ENCODE measurements around the gene CIITA. TPM values are rescaled to one million over a fixed set of nuclear protein-coding genes. Genes with fewer than 3 reads are reported as not detected.
A peak's percentile ranks its signal among the peaks of the same experiment; 100 is the strongest.
"Not testable (repeated sequence)": the region's sequence is repeated elsewhere in the genome, so short reads cannot be mapped to it uniquely, and the experiment has no call there.

CIITA gene
- total RNA-seq, 2 donors from 2014 or later: 11.7 to 16.0 TPM

DNA sequence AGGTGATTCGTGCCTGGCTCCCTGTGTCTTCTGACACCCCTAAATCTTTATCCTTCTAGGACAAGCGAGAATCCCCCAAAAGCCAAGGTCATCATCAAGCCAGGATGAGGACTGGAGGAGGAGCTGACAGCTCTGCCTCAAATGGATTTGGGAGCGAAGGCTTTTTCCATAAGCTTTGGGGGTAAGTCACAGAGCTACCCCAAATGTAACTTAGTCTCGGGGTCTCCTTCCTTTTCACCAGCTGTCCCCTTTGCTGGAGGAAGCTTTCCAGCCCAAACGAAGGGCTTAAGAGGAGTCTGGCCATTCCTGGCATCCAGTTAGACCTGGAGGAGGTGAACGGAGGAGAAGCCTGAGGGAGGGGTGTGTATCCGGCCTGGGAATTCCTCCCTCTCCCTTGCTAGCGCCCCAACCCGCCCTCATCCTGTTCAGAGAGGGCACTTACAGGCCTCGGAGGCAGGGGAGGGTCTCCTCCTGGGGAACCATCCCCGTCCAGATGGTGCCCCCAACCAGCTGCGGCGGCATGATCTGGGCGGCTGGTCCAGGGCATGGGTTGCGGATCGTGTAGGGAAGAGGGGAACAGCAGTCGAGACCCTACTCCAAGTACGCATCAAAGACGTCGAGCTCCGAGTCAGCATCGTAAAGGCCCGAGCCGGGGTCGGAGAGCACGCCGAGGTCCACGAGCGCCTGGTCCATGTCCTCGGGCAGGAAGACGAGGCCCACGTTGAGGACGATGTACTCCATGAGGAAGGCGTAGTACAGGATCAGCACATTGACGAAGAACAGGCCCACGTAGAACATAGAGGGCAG lies 64.3 kb downstream of the CIITA start:
- WGBS: 2% methylated on average over 24 of the region's 36 CpGs
- Histone ChIP-seq H3K4me1 (replicated peaks) (peaks cover 16% of the 10 kb centered on the region), H3K27me3 (replicated peaks; ENCODE audit: insufficient read depth) (no peaks in the 10 kb centered on the region), H3K27ac (peak overlapping the region; percentile 77 to 81), H3K9me3 (no peaks in the 10 kb centered on the region), H3K4me3 (peak overlapping the region; percentile 74 to 84), H3K36me3 (no peaks in the 10 kb centered on the region)
- TF ChIP-seq, protein P1, sequence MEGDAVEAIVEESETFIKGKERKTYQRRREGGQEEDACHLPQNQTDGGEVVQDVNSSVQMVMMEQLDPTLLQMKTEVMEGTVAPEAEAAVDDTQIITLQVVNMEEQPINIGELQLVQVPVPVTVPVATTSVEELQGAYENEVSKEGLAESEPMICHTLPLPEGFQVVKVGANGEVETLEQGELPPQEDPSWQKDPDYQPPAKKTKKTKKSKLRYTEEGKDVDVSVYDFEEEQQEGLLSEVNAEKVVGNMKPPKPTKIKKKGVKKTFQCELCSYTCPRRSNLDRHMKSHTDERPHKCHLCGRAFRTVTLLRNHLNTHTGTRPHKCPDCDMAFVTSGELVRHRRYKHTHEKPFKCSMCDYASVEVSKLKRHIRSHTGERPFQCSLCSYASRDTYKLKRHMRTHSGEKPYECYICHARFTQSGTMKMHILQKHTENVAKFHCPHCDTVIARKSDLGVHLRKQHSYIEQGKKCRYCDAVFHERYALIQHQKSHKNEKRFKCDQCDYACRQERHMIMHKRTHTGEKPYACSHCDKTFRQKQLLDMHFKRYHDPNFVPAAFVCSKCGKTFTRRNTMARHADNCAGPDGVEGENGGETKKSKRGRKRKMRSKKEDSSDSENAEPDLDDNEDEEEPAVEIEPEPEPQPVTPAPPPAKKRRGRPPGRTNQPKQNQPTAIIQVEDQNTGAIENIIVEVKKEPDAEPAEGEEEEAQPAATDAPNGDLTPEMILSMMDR (IDR thresholded peaks at IDR 0.05): no peak
- no peak for TF ChIP-seq POLR2A (IDR thresholded peaks at IDR 0.05)
- no peak for TF ChIP-seq POLR2AphosphoS5 (IDR thresholded peaks at IDR 0.05)
- no peak for DNase-seq (ENCODE audit: low spot score)
- intact Hi-C loops (cut with DNase I): loop anchor here (10.0 kb wide), 1 partner anchor 973 kb away; the partner anchor contains the start of gene GSPT1

DNA sequence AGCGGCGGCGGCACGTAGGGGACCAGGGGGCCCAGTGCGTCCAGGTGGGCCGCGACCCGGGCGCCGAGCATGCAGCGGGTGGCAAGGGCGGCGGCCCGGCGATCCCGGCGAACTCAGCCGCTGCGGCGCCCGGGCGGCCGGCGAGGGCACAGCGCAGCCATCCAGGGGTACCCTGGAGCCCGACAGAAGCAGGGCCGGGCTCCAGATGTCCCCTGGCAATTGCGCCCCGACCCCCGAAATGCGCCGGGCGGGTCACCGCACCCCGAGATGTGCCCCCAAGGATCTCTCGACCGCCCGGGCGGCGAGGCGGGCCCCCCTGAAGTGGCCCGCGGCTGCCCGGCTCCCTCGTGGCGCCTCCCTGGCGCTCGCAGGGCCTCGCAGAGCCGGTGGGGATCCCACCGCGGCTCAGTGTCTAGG lies 64.9 kb downstream of the CIITA start:
- peaks cover 16% of the 10 kb centered on the region for H3K4me1 ChIP-seq (replicated peaks)
- H3K9me3 ChIP-seq; H3K36me3 ChIP-seq; DNase-seq (ENCODE audit: low spot score); H3K27me3 ChIP-seq (replicated peaks; ENCODE audit: insufficient read depth): not testable (repeated sequence)
- H3K27ac ChIP-seq: peak overlapping the region; percentile 77 to 81
- intact Hi-C loops (cut with DNase I): loop anchor here (10.0 kb wide), 1 partner anchor 973 kb away; the partner anchor contains the start of gene GSPT1
- peak overlapping the region; percentile 74 to 84 for H3K4me3 ChIP-seq
- WGBS: no CpG with 5 or more reads among the region's 52 CpGs

DNA sequence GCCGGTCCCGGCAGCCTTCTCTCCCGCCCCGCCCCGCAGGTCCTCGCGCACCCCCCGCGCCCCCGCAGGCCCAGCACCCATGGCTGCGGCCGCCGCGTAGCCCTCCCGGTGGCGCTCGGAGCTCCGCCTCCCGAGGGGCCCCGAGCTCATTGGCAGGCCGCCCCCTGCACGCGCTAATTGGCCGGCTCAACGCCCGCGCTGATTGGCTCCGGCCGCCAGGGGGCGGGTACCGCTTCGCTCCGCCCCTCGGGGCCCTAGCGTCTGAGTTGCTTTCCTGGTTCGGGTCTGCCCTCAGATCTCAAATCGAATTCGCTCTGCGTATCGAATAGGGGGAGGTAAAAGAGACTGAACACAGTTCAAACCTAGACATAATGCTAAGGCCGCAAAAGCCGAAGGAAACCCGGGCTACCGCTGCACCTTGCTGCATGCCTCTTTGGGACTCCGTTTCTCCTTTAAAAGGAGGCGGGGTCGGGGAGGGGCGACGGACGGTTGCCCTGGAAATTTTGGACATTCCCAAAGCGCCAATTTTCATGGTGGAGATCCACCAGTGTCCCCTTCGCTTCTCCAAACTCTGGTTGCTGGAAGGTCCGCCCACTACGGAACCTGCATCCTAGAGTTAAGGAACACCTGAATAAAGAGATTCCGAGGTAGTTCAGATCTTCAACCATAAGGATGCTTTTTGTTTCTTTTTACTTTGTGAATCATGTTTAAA lies 65.5 kb downstream of the CIITA start, which contains the start of gene DEXI:
Gene DEXI (minus strand): TSS at position 117 of the 712 bp plus-strand sequence. CDS start 463 bp downstream, outside the sequence.
- H3K27ac ChIP-seq: peak within 1 kb of the TSS; percentile 77 to 81
- intact Hi-C loops (cut with DNase I): loop anchor here (10.0 kb wide), 1 partner anchor 972 kb away; the partner anchor contains the start of gene GSPT1

DNA sequence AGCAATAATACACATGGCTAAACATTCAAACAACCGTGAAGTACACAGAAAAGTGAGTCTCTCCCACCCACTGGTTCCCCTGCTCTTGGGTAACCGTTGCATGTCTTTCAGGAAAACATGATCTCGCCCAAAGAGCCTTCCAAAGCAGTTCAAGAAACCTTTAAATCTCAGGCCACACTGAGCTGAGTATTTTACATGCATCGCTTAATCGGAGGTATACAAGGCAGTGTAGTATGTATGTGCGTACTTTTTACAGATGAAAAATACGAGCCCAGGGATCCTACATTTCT lies 66.0 kb downstream of the CIITA start:
- Histone ChIP-seq H3K36me3 (no peaks in the 10 kb centered on the region), H3K9me3 (no peaks in the 10 kb centered on the region), H3K27ac (peak overlapping the region; percentile 77 to 81), H3K27me3 (replicated peaks; ENCODE audit: insufficient read depth) (no peaks in the 10 kb centered on the region), H3K4me3 (peak overlapping the region in 1 of 2 donors; percentile 84), H3K4me1 (replicated peaks) (peaks cover 11% of the 10 kb centered on the region)
- TF ChIP-seq, protein P1 (IDR thresholded peaks at IDR 0.05): no peak
- TF ChIP-seq POLR2AphosphoS5 (IDR thresholded peaks at IDR 0.05): no peak
- no peak for TF ChIP-seq POLR2A (IDR thresholded peaks at IDR 0.05)
- WGBS: 78% methylated on average over 7 of the region's 7 CpGs
- intact Hi-C loops (cut with DNase I): loop anchor here (10.0 kb wide), 1 partner anchor 972 kb away; the partner anchor contains the start of gene GSPT1
- DNase-seq (ENCODE audit: low spot score): no peak

More for the DNA sequence above, 65.5 kb downstream of the CIITA start, which contains the start of gene DEXI:
- Histone ChIP-seq H3K36me3 (no peaks in the 10 kb centered on the region), H3K9me3 (no peaks in the 10 kb centered on the region), H3K27me3 (replicated peaks; ENCODE audit: insufficient read depth) (no peaks in the 10 kb centered on the region), H3K4me1 (replicated peaks) (peaks cover 15% of the 10 kb centered on the region), H3K4me3 (peak within 1 kb of the TSS; percentile 74 to 84)
- TF ChIP-seq, protein P1 (IDR thresholded peaks at IDR 0.05): peak; percentile 65 to 88 (median 78)
- TF ChIP-seq POLR2AphosphoS5 (IDR thresholded peaks at IDR 0.05) (peak; percentile 92), POLR2A (IDR thresholded peaks at IDR 0.05) (peak; percentile 82)
- DNase-seq (ENCODE audit: low spot score): peak; percentile 92
- WGBS: 9% methylated on average over 30 of the region's 55 CpGs
